Astrocyte (in vitro differentiated cells and primary cell): ENCODE results near the gene DPY19L3.

Experiments used
- EZH2 ChIP-seq: IDR thresholded peaks from 2 replicates; pipeline ENCODE4 v1.6.1; 2012; ENCODE audit warnings: mild to moderate bottlenecking, low read length, inconsistent platforms; ENCODE audit not compliant: insufficient read depth
- TF ChIP-seq, protein P1 (sequence below): IDR thresholded peaks from 2 replicates; pipeline ENCODE4 v1.5.1; 2011; ENCODE audit warnings: low read depth, mild to moderate bottlenecking, inconsistent platforms, low read length, moderate library complexity; ENCODE audit not compliant: insufficient read depth

DNA sequence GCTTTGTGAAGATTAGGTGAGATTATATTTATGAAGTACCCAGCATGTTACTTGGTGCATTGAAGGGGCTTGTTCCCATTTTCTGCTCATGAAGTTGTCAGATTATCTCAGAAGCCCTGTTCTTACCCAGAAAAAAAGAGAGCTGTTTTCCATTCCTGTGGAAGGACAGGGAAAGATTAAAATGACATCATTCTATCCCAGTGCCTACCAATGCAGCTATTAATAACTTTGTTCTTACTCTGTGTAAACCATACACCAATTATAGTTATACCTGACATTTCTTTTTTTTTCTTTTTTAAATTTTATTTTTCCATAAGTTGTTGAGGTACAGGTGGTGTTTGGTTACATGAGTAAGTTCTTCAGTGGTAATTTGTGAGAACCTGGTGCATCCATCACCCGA, 41.5 kb upstream of the DPY19L3 start:
- TF ChIP-seq, protein P1, sequence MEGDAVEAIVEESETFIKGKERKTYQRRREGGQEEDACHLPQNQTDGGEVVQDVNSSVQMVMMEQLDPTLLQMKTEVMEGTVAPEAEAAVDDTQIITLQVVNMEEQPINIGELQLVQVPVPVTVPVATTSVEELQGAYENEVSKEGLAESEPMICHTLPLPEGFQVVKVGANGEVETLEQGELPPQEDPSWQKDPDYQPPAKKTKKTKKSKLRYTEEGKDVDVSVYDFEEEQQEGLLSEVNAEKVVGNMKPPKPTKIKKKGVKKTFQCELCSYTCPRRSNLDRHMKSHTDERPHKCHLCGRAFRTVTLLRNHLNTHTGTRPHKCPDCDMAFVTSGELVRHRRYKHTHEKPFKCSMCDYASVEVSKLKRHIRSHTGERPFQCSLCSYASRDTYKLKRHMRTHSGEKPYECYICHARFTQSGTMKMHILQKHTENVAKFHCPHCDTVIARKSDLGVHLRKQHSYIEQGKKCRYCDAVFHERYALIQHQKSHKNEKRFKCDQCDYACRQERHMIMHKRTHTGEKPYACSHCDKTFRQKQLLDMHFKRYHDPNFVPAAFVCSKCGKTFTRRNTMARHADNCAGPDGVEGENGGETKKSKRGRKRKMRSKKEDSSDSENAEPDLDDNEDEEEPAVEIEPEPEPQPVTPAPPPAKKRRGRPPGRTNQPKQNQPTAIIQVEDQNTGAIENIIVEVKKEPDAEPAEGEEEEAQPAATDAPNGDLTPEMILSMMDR, result no peak
- no peak for TF ChIP-seq EZH2
